NCI-H446 (cell line): Measurements from ENCODE around the gene SLC35A3.

Experiments
- DNase-seq, 2 experiments: peaks; one replicate each; lab custom pipeline; 2025; lab: John Stamatoyannopoulos, UW

SLC35A3 gene

DNA sequence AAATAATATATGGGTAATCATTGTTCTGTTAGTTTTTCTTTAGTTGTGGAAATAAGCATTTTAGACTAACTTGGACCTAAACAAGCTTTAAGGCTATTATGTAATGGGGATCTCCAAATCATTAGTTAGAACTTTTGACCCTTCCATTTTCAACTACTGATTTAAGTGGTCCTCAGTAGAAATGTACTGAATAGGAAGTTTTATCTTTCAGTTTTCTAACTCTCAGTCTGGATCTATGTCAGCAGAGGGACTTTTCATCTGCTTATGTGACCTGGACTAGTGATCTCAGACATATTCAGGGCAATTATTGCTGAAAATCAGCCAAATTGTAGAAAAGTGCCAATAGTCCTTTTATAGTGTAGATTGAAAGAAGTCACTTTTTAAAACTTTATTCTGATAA, 106.9 kb downstream of the SLC35A3 start:
- DNase-seq: no peak

DNA sequence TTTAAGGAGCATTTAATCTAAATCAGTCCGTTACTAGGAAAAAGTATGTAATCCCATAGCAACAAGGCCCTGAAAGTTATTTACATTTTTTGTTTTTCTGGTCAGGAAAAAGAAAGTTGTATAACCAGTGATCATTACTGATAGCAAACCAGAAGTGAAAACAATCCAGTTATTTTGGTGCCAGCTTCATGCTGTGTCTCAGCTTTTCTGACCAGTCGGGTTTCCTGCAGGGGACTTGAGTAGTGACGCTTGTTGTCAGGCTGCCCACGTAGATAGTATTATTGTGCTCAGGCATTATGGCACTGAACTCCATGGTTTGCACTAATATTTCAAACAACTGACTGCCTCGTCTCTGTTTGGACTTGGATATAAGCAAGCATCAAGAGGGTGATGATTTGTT, 107.7 kb downstream of the SLC35A3 start:
- no peak for DNase-seq

DNA sequence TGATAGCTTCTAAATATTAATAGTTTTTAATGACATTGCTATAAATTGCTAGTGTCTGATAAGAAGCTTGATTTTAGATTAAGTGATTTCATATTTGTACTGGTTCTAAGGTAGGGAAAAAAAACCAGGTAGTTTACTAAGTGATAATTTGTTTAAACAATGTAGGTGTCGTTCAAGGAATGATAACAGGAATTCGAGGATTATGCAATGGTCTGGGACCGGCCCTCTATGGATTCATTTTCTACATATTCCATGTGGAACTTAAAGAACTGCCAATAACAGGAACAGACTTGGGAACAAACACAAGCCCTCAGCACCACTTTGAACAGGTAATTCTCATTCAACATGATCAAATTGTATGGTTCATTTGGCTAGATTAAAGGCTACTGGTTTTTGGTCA, 110.5 kb downstream of the SLC35A3 start:
- no peak for DNase-seq
